M059J (cell line): ENCODE measurements around the gene FOXO6. TPM values are rescaled to one million over a fixed set of nuclear protein-coding genes. Genes with fewer than 3 reads are reported as not detected.

Source experiments
- DNase-seq: peaks from one replicate; pipeline ENCODE4 v3.0.0-alpha.2; 2012; ENCODE audit warnings: low read depth
- total RNA-seq: library from RNA; depleted of rRNA; stranded (reverse); fragments of >200 nt; shearing (Covaris generic); gene quantifications from 2 replicates; pipeline ENCODE4 v1.2.3, GENCODE V29; 2014

The FOXO6 gene
- total RNA-seq, 1 experiment from 2014 or later: 0.57 TPM

GRCh38 chr1:41382480-41383090 is 21.4 kb downstream of the FOXO6 start:
- peak; percentile 74 for DNase-seq

- no peak for DNase-seq
Observed at GRCh38 chr1:41383094-41383852, 22.0 kb downstream of the FOXO6 start.

GRCh38 chr1:41384579-41384978 is 23.3 kb downstream of the FOXO6 start:
- DNase-seq: no peak

GRCh38 chr1:41385398-41386195 is 24.4 kb downstream of the FOXO6 start:
- no peak for DNase-seq

GRCh38 chr1:41386196-41386663 is 25.0 kb downstream of the FOXO6 start:
- no peak for DNase-seq

GRCh38 chr1:41387667-41388091 is 26.4 kb downstream of the FOXO6 start:
- DNase-seq: peak; percentile 66

- no peak for DNase-seq
Observed at GRCh38 chr1:41388510-41388909, 27.3 kb downstream of the FOXO6 start.

GRCh38 chr1:41389009-41389408 is 27.8 kb downstream of the FOXO6 start:
- DNase-seq: no peak

GRCh38 chr1:41390166-41390565 is 28.9 kb downstream of the FOXO6 start:
- DNase-seq: no peak

- DNase-seq: no peak
Observed at GRCh38 chr1:41390573-41390972, 29.3 kb downstream of the FOXO6 start.

- DNase-seq: no peak
Observed at GRCh38 chr1:41391834-41392527, 30.7 kb downstream of the FOXO6 start.

GRCh38 chr1:41392528-41392924 is 31.3 kb downstream of the FOXO6 start:
- DNase-seq: no peak

GRCh38 chr1:41393716-41394368 is 32.6 kb downstream of the FOXO6 start:
- no peak for DNase-seq

- DNase-seq: no peak
Observed at GRCh38 chr1:41394369-41394744, 33.1 kb downstream of the FOXO6 start.

GRCh38 chr1:41394959-41395956 is 34.0 kb downstream of the FOXO6 start:
- DNase-seq: no peak

GRCh38 chr1:41396084-41396483 is 34.9 kb downstream of the FOXO6 start:
- DNase-seq: no peak

- DNase-seq: no peak
Observed at GRCh38 chr1:41397020-41397419, 35.8 kb downstream of the FOXO6 start.

- no peak for DNase-seq
Observed at GRCh38 chr1:41397753-41398330, 36.6 kb downstream of the FOXO6 start.

- no peak for DNase-seq
Observed at GRCh38 chr1:41399145-41399795, 38.0 kb downstream of the FOXO6 start.
